IPS DF 4.7 (cell line): ENCODE data around the gene LRRFIP2.

ENCODE experiments used
- DNase-seq: peaks from one replicate; pipeline ENCODE4 v3.0.0-alpha.2; 2013; ENCODE audit warnings: low spot score; ENCODE audit errors: extremely low read depth

LRRFIP2 gene

GRCh38 chr3:37026851-37027250 is 147.5 kb downstream of the LRRFIP2 start:
- DNase-seq, result no peak

- DNase-seq, result no peak
Observed at GRCh38 chr3:37025561-37026335, 148.6 kb downstream of the LRRFIP2 start.

- DNase-seq, result no peak
Observed at GRCh38 chr3:37024820-37025405, 149.5 kb downstream of the LRRFIP2 start.

- no peak for DNase-seq
Observed at GRCh38 chr3:37024092-37024491, 150.3 kb downstream of the LRRFIP2 start.

GRCh38 chr3:37017683-37018082 is 156.7 kb downstream of the LRRFIP2 start:
- DNase-seq, result no peak

GRCh38 chr3:37016903-37017302 is 157.5 kb downstream of the LRRFIP2 start:
- DNase-seq, result no peak

- DNase-seq, result no peak
Observed at GRCh38 chr3:37015642-37016041, 158.7 kb downstream of the LRRFIP2 start.

- no peak for DNase-seq
Observed at GRCh38 chr3:37014620-37015019, 159.8 kb downstream of the LRRFIP2 start.
